RKO (cell line): ENCODE data around the gene KSR1.

Source experiments
- DNase-seq: peaks from one replicate; pipeline ENCODE4 v3.0.0-alpha.2; 2016; ENCODE audit warnings: low spot score

The KSR1 gene

DNA sequence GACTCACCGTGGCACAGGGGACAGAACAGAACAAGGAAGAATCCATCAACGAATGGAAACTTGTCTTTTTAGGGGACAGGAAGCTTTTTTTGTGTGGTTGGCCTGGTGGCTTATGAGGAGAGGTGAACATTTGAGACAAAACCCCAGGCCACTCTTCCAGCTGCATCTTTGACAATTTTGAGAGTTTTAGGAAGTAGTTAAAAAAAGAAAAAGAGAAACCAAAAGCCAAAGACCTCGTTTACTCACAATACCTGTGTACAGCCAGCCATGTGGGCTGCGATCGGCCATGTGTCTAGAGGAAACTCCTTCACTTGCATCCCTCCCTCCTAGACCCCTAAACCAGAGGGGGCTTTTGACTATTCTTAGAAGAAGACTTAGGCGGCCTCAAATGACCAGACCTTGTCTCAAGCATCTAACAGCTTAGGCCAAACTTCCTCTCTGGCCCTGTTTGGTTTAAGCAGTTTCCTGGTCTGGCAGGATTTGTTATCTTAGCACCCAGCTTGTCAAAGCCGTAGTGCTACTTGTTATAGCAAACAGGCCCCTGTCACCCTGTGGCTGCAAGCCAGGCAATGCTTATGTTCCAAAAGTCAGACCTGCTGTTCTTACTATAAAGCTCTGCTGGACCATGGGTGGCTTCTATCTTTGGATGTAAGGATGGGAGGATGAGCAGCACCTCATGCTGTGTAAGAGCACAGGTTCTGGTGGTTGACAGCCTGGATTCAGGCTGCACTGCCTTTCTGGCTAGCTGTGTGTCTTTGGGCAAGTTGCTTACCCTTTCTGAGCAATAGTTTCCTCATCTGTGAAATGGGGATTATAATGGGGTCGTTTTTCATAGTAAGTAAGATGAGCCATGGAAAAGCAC, 17.7 kb downstream of the KSR1 start:
- DNase-seq = no peak

DNA sequence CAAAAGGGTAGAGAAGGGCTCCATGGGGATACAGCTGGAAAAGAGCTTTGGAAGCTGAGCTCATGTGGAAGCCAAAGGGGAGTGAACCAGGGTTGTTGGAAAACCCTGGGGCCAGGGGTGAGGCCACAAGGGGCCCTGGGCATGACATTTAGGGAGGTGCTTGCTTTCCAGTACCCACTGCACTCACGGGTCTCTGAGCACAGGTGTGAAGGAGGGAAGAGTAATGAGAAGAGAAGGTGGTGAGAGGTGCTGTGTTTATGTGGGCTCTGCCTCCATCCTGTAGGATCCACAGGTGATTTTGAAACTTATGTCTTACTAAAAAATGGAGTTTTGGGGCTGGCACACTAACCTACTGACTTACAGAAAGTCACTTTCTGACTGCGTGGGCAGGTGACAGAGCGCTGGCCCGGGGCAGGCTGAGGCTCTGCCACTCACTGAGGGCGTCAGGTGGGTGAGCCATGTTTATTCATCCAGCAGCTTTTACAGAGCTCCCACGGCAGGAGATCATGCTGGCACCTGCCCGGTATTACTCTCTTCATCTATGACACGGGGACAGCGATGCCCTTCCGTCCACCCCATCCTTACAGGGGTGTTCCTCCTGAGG, 18.9 kb downstream of the KSR1 start:
- no peak for DNase-seq

DNA sequence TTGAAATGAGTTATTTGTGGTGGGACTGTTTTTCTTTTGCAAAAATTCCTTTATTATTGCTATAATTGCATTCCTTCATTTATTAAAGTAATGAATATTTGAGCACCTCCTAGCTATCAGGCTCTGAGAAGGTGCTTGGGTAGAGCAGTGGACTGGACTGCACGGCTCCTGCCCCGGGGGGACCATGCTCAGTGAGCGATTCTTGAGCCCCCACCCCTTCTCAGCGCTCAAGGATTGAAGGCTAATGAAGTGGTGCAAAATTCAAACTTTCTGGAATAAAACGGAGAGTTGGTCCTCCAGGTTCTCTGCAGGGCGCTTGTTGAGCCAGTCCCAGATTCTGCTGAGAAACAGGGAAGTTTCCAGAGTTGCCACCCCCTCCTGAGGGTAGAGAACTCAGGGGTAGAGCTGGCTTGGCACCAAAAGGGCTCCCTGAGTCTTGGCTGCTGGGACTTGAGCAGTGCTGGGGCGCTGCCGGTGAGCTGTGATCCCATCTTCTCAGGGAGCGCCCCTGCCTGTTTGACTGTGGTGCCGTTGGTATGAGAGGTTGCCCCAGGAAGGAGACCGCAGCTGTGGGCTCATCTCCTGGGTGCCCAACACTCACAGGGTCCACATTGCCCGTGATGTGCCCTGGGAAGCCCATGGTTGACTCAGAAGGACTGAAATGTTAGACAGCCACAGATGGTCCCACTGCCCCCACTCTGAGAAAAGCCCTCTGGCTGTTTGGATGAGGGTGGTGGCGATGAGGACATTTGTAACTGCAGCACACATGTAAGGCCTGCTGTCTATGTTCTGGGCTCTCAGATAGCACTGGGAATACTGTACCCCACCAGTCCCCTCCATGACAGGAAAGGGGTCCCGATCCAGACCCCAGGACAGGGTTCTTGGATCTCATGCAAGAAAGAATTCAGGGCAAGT, 20.0 kb downstream of the KSR1 start:
- no peak for DNase-seq

DNA sequence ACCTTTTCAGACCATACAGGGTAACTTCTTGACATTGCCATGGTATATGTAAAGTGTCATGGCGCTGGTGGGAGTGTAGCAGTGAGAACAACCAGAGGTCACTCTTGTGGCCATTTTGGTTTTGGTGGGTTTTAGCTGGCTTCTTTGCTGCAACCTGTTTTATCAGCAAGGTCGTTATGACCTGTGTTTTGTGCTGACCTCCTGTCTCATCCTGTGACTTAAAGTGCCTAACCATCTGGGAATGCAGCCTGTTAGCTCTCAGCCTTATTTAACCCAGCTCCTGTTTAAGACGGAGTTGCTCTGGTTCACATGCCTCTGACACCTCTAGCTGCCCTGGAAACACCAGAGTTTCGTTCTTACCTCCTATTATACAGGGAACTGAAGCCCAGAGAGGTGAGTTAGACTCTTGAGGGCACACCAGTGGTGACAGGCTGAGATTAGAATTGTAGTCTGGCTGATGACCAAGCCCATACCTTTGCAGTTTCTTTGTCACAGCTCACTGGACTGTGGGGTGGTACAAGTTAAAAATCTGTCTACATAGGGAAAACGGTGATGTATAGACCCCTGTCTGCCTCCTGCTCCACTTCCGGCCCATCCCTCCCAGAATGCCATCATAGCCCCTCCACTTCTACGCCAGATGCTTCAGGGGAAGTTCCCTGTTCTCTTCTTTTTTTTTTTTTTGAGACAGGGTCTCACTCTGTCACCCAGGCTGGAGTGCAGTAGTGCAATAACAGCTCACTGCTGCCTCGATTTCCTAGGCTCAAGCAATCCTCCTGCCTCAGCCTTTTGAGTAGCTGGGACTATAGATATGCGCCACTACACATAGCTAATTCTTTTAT, 21.0 kb downstream of the KSR1 start:
- no peak for DNase-seq

DNA sequence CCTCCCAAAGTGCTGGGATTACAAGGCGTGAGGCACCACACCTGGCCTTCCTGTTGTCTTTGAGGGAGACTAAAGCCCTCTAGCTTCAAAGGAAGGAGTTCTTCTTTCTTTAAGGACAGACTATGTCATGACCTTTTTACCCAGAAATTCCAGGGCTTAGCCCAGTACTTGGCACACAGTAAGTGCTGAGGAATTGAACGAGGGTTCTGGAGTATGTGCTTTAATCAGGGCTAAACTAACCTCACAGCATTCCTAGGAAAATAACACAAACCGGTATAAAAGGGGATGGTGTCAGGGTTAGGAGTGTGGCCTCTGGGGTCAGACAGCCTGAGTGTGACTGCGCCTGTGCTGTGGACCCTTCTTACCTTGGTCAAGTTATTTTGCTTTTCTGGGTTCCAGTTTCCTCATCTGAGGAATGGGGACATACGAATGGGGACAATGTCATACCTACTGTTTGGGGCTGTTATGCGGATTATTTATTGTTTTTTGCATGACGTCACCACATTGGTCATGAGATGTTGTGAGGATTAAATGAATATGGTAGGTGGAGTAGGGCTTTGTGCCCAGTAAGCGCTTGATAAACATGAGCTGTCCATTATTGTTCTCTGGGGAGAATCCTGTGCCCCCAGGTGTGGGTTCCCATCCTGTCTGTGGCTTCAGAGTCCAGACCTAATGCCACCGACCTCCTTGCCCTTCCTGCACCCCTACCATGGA, 21.9 kb downstream of the KSR1 start:
- DNase-seq = peak; percentile 6

DNA sequence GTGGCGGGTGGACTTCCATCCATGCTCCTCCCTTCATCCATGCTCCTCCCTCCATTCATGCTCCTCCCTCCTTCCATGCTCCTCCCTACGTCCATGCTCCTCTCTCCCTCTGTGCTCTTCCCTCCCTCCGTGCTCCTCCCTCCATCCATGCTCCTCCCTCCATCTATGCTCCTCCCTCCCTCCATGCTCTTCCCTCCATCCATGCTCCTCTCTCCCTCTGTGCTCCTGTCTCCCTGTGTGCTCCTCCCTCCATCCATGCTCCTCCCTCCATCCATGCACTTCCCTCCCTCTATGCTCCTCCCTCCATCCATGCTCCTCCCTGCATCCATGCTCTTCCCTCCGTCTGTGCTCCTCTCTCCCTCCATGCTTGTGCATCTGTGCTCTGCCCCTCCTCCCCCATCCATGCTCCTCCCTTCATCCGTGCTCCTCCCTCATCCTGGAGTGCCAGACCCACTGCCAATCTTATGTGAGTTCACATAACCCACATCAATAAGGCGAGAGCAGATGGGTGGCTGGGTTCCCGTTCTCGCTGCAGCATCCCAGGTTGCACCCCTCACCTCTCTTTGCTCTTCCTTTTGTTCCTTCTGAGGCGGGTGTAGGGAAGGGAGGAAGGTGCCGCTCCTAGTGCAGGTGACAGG, 22.8 kb downstream of the KSR1 start:
- DNase-seq = no peak

DNA sequence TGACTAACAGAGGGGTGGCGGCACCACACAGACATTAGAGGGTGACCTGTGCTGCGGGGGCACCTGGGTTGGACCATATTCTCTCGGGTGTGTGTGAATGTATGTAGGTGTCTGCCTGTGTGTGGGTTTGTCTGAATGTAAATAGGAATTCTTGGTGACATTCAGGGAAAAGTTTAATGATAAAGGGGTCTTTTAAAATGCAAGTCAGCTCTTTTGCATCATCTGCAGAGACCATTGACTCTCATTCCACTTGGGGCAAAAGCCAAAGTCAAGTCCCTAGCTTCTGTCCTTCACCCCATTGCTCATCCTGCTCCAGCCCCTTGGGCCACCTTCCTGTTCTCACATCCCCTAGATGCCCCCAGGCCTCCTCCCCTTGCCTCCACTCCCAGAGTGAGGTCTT, 23.6 kb downstream of the KSR1 start:
- DNase-seq = no peak

DNA sequence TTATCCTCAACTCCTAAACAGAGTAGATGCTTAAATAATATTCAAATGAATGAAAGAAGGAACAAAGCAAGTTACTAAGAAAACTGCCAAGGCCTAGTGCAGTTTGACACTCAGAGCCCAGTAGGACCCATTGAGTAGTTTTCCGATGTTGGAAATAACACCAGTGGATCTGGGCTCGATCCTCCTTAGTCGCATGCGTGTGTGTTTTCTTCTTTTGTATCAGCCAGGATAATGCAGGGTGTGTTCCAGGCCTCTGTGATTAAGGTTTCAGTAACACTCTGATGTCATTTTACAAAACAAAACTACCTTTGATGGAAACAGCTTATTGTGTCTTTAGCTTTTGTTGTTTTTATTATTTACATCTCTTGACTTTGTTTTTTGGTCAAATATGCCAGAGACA, 24.5 kb downstream of the KSR1 start:
- no peak for DNase-seq

DNA sequence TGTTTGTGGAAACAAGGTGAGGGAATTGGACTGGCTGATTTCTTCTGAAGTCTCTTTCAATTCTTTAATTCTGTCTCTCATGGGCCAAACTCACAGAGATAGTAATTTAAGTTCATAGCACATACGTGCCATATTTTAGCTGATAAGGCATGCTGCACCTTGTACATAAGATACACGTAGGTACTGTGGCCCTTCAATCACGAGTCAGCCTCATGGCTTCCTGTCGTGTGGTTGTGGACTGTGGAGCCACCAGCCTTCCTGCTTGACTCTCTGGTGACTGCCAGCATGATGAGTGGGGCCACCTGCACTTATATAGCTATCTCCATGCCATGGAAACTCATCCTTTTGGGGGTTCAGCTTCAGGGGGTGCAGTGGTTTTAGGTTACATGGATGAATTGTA, 25.1 kb downstream of the KSR1 start:
- no peak for DNase-seq

DNA sequence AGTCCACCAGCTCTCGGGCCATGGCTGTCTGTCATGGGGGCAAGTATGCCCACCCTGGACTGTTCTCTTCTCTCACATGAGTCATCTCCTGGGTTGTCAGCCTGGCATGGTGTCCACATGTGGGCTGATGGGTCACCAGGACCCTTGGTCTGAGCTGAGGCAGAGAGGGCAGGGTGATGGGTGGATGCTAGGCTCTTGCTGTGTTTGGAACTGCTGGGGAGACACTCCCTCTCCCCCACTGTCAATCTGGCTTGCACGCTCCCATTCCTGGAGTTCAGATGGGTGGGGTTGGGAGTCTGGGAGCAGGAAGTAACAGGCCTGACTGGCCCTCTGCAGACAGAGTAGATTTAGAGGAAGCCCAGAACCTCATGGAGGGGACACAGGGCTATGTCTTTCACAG, 28.9 kb downstream of the KSR1 start:
- no peak for DNase-seq

DNA sequence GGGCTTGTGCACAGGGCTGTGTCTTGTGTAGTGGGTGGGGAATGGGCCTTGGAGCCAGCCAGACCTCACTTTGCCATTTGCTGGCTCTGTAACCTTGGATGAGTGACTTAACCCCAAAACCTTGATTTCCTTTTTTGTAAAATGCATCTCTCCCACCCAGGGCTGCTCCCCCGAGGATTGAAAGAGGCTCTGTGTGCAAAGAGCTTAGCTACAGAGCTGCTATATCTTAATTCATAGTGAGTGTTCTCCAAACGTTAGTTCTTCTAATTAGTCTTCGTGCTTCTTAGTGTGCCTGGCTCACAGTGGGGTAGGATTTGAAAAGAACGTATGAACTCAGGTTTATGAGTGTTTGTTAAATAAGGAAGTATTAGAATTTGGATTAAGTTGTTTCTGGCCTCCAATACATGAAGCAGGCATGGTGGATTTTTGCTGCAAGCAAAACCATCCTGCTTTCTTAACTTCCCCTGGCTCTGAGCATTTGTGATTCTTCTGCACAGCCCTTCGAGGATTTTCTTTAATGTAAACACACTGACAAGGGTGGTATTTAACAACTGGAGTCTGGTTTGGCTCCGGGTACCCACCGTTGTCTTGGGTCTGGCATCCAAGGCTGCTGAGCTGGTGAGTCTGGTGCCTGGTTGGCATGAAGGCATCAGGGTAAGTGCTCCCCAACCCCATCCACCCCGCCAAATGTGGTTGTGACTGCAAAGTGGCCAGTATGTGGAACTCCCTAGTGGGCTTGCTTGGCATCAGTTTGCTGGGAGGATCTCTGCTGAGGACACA, 29.7 kb downstream of the KSR1 start:
- DNase-seq = no peak

DNA sequence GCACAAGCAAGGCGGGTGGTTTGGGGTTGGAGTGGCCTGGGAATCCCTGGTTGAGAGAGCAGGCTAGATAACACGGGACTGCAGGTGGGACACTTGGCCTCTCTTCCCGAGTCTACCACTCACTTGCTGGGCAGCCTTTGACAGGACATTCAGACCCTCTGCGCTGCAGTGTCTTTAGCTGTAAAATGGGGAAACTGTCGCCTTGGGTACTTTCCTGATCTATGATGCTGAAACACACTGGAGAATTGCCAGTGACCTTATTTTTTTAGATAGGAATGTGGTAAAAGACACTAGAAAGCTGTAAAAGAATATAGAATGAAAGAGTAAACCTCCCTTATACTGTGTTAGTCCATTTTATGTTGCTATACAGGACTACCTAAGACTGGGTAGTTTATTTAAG, 30.5 kb downstream of the KSR1 start:
- no peak for DNase-seq

DNA sequence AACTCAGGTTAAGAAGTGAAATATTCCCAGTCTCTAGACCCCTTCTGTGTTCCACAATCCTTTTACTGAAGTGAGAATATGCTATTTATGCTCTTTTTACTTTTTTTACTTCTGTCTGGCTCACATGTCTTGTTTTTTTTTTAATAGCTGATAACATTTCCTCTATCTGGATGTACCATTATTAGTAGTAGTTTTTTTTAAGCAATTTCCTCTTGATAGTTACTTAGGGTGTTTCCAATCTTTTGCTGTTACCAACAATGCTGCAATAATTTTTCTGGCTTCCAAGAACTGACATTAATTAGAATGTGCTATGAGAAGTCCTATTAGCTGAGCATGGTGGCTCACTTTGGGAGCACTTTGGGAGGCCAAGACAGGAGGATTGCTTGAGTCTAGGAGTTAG, 32.0 kb downstream of the KSR1 start:
- no peak for DNase-seq

DNA sequence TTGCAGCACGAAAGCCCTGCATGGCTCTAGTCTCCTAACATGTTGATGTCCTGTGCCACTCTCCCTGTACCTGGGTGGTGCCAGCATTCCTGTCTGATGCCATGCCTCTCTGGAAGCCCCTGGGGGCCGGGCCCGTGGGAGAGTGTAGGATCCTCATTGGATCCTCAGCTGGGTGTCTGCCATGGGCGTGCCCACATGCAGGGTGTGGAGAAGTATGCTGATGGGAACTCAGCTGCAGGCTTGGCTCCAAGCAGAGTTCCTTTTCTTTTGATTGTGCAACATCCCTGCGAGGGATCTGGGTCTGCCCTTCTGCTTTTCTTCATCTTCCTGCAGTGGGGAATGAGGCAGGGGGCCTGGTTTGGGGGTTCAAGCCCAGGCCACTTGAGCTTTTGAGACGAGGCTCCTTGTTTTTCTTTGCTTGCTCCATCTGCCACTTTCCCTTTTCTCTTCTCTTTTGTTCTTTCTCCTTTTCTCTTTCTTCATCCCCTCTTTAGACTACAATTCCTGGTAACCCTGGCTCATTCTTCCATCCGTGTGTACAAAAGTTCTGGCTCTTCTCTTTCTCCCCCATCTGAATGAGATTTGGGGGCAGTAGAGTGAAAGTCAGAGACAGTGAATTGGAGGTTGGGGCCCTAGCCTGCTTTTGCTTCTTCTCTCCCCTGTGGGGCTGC, 32.9 kb downstream of the KSR1 start:
- no peak for DNase-seq

DNA sequence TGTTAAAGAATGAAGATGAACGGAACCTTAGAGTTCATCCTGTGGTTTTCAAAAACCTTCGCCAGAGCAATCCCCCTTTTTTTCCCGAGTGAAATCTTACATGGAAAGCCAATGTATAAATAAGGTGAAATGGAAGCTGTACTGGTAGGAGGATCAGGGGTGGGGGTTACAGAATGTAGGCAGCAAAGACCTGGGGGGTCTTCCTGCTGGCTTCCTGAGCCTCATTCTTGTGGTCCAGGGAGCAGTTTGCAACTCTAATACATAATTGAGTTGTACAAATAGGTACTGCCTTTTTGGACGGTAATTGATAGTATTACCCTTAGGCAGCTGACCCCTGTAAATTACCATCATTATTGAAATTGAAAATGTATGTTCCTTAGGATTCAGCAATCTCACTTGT, 34.1 kb downstream of the KSR1 start:
- no peak for DNase-seq

DNA sequence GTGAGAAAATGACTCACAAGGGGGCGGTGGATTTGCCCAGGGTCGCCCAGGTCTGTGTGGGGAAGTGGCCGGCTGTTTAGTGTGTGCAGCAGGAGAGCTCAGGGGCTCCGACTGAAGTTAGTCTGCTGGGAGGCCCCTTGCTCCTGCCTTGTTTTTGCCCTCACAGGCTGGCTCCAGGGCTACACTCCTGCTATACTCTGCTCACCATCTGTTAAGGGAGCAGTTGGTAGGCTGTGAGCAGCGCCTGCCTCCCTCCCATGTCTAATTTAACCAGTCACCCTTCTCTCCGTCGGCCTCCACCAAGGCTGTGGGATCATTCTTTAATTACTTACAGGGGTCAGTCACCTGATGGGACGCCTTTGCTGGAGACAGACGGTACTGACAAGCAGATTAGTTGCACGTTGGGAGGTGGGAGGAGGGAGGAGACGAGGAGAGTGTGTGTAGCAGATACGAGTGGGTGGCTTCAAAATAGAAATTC, 35.5 kb downstream of the KSR1 start:
- no peak for DNase-seq

DNA sequence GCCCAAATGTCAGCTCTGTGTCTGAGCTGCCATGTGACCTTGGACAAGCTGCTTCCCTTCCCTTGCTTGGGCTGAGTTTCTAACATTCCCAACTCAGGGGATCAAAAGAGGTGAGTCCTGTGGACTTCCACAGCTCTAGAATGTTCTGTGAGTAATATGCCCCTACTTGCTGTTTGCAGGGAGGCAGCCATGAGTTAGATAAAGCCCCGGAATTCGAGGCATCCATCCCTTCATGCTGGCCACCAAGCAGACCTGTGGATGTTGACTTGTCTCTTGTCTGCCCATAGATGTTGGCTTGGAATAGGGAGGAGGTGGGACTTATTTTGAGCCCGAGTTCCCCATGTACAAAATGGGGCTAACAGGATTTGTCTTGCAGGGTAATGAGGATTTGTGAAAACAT, 36.2 kb downstream of the KSR1 start:
- no peak for DNase-seq

DNA sequence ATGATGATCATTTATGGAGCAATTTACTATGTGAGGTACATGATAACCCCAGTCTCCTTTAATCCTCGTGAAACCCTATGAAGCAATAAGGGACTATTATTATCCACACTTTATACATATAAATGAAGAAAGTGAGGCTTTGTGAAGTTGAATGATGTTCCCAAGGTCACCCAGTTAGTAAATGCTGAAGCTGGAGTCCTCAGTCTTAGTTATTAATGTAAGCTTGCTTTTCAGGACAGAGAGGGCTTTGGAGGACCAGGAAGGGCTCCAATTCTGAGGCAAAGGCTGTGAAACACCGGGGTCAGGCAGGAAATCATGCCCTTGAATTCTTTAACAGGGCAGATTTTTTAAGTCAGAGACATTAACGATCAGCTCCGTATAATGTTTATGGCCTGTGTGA, 36.8 kb downstream of the KSR1 start:
- no peak for DNase-seq
